Activated CD4-positive, alpha-beta T cell treated with anti-CD3 and anti-CD28 coated beads, Interleukin-2, amount 50 U/mL, for 4 hours (primary cell): Measurements from ENCODE around the gene TERT.
"Not testable (repeated sequence)": the region's sequence is repeated elsewhere in the genome, so short reads cannot be mapped to it uniquely, and the experiment has no call there.

Experiments used
- DNase-seq, 2 experiments: peaks; one replicate each; pipeline ENCODE4 v3.0.0-alpha.2; 2020

The TERT gene

GRCh38 chr5:1277781-1278180 lies 17.1 kb downstream of the TERT start:
- no peak for DNase-seq

- no peak for DNase-seq
Measured at GRCh38 chr5:1277331-1277730, 17.5 kb downstream of the TERT start.

- DNase-seq, result no peak
Measured at GRCh38 chr5:1276930-1277329, 17.9 kb downstream of the TERT start.

- not testable (repeated sequence) for DNase-seq
Measured at GRCh38 chr5:1275397-1276391, 19.2 kb downstream of the TERT start.

GRCh38 chr5:1274471-1274870 lies 20.4 kb downstream of the TERT start:
- no peak for DNase-seq

GRCh38 chr5:1273745-1274144 lies 21.1 kb downstream of the TERT start:
- DNase-seq, result no peak

GRCh38 chr5:1272201-1272600 lies 22.7 kb downstream of the TERT start:
- DNase-seq, result no peak

- no peak for DNase-seq
Measured at GRCh38 chr5:1270933-1271914, 23.6 kb downstream of the TERT start.

GRCh38 chr5:1270426-1270825 lies 24.4 kb downstream of the TERT start:
- DNase-seq, result no peak

GRCh38 chr5:1268666-1269065 lies 26.2 kb downstream of the TERT start:
- no peak for DNase-seq

- no peak for DNase-seq
Measured at GRCh38 chr5:1268056-1268455, 26.8 kb downstream of the TERT start.

GRCh38 chr5:1267464-1267863 lies 27.4 kb downstream of the TERT start:
- not testable (repeated sequence) for DNase-seq

GRCh38 chr5:1266791-1267190 lies 28.1 kb downstream of the TERT start:
- no peak for DNase-seq

GRCh38 chr5:1265461-1266455 lies 29.1 kb downstream of the TERT start:
- DNase-seq, result no peak

- no peak for DNase-seq
Measured at GRCh38 chr5:1265026-1265425, 29.8 kb downstream of the TERT start.

- no peak for DNase-seq
Measured at GRCh38 chr5:1264211-1264610, 30.7 kb downstream of the TERT start.

- no peak for DNase-seq
Measured at GRCh38 chr5:1262381-1262780, 32.5 kb downstream of the TERT start.

GRCh38 chr5:1261643-1262042 lies 33.2 kb downstream of the TERT start:
- DNase-seq, result no peak

GRCh38 chr5:1259806-1260480 lies 34.9 kb downstream of the TERT start:
- no peak for DNase-seq

- DNase-seq, result no peak
Measured at GRCh38 chr5:1257841-1258240, 37.0 kb downstream of the TERT start.

- no peak for DNase-seq
Measured at GRCh38 chr5:1257363-1257762, 37.5 kb downstream of the TERT start.

- DNase-seq, result no peak
Measured at GRCh38 chr5:1256776-1257175, 38.1 kb downstream of the TERT start.
